Gastrocnemius medialis (tissue), 4 donors: ENCODE results near the gene PLCG2.

Source experiments
- CTCF ChIP-seq, 5 experiments: fragments of 450-650 bp in 3 of 5; fragments of 200-600 bp in 2 of 5; sonication (generic) in 2 of 5; IDR thresholded peaks in 4 of 5; conservative IDR thresholded peaks in 1 of 5; 1 replicate in 4 of 5; 2 replicates in 1 of 5; pipeline ENCODE4 v1.5.1; 2016 to 2019; ENCODE audit warnings: antibody characterized with exemption in 5 of 5, mild to moderate bottlenecking in 3 of 5, moderate library complexity in 3 of 5
- POLR2A ChIP-seq, 2 donors: fragments of 450-650 bp; IDR thresholded peaks; one replicate each; pipeline ENCODE4 v1.6.1; 2017; ENCODE audit warnings: antibody characterized with exemption in 2 of 2, mild to moderate bottlenecking in 2 of 2, moderate library complexity in 2 of 2

DNA sequence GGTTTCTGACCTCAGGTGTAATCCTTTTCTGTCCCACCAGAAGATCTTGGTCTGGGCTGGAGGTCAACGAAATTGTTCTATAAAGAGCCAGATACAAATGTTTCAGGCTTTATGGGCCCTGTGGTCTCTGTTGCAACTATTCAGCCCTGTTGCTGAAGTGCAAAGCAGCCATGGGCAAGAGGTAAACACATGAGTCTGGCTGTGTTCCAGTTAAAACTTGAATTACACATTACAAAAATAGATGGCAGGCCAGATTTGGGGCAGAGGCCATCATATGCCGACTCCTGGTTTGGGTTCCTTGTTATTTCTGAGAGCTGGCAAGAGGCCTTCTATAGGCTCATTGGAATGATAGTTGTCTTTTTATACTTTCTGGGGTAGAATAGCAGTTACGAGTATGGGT is 117.8 kb downstream of the PLCG2 start:
- no peak for TF ChIP-seq POLR2A (IDR thresholded peaks at IDR 0.05)
- no peak for TF ChIP-seq CTCF (IDR thresholded peaks at IDR 0.05 in 4 of 5, conservative IDR thresholded peaks at IDR 0.05 in 1 of 5)
